ENCODE data around the gene LCLAT1.

LCLAT1 gene

DNA sequence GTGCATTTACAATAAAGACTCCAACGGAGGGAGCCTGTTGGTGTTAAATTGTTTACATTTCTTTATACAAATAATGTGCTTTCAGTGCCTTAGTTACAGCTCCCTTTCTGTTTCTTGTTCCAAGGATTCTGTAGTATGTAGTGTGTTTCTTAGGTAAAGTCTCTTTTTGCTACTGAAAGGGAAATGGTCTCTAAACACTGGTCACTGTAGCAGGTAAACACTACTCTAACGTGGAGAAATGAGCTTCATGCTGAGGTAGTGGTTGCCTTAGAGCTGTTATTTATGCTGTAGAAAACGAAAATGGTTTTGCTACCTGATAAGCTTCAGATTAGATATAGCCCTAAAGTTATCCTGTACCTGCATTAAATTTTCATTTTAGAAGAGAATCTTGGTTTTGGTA lies 196.6 kb downstream of the LCLAT1 start:
- no peak for DNase-seq (ENCODE audit: low spot score)

DNA sequence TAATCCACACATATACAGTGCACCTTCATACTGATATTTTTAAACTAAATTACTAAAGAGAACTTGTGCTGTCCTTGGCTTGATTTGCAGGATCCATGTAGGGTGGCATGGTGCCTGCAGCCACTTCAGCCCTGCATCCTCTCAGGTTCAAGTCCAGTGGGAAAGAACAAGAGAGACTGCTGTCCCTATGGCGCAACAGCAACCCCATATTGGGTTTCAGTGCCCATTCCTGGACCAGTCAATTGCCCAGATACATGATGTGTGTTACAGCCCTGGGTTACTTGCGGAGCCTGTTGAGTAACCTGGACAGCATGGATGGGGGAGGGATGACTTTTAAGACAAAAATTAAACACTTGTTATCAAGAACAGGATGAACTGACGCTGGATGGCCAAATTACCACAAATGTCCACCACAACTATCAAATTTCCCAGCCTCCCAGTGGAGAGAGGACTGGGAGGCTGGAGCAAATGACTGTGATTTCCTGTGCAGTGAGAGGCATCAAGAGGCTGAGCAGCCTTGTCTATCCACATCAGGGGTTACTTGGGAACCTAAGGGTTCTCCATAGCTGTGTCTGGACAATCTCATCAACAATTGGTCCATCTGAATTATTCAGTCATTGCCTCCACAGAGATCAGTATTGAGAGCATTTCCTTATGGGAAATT lies 198.2 kb downstream of the LCLAT1 start:
- DNase-seq (ENCODE audit: low spot score) = no peak

DNA sequence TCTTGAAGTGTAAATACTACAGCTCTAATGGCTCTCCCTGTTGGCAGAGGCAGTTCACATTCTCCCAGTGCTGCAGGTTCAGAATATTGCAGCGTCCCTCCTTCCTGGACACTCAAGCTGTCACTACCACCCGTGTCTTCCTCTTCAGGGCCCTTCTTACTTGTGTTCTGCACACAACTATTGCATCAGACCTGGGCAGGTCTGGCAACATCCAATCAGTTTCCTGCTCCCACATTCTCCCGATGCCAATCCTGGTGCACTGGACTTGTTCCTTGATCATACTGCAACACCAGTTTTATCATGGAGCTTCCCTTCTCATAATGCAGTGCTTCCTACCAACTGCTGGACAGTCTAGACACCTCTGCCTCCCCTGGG lies 198.7 kb downstream of the LCLAT1 start:
- DNase-seq (ENCODE audit: low spot score) = no peak

DNA sequence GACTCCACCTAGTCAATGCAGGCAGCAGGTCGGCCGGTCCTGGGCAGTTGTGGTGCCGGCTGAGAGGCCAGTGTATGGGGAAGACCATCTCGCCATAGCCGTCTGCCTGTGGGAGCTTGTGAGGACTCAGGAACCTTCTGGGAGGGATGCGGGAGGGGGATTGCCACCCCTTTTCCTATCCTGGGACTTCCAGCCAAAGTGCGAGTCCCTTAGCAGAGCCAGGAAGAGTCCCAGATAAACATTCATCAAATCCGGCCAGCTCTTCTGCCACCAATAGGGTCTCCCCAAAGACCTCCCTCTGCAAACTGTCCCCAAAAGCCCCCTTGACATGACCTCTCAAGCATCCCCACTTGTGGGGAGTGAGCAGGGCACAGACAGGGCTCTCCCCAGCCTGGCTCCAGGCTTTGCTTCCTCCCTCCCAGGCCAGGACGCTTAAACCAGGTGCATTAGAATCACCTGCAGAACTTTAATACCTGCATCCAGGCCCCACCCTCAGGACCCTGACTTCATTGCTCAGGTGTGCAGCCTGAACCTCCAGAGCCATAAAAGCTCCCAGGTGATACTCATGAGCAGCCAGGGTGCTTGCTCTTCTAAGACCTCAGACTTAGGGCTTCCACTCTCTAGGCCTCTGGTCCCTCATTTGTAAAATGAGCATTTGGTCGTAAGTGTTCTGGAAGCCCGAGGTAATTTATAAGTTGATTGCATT lies 200.9 kb downstream of the LCLAT1 start:
- no peak for DNase-seq (ENCODE audit: low spot score)

DNA sequence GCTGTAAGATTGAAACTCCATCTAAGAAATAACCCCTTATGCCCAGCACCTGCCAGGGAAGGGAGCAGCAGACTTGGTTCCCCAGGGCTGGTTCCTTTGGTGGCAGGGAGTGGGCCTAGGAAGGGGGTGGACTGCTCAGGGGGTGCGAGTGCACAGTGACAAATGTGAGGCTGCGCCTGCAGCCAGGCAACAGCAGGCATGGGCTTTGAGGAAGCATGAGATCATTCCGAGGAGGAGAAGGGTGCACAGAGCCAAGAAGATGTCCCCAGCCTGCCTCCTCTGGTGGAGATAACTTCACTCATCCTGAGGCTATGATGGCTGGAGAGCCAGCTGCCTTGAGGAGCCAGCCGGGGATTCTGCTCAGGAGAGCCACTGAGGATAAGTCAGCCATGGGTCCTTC lies 202.2 kb downstream of the LCLAT1 start:
- no peak for DNase-seq (ENCODE audit: low spot score)

DNA sequence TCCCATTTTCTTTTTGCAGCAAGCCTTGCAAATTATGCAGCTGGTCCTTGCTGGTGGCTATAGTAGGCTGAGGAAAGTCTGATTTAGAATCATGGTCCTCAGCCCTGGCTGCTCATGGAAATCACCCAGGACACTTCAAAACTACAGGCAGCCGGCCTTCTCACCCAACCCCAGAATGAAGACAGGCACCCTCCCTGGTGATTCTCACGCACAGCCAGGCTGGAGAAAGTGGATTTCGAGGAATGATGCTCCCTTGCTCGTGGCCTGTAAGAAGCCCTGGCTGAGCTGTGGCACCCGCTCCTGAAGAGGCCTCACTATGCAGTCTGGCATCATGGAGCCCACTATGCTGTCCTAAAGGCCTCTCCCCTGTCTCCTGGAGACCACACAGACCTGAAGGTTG lies 202.8 kb downstream of the LCLAT1 start:
- no peak for DNase-seq (ENCODE audit: low spot score)

DNA sequence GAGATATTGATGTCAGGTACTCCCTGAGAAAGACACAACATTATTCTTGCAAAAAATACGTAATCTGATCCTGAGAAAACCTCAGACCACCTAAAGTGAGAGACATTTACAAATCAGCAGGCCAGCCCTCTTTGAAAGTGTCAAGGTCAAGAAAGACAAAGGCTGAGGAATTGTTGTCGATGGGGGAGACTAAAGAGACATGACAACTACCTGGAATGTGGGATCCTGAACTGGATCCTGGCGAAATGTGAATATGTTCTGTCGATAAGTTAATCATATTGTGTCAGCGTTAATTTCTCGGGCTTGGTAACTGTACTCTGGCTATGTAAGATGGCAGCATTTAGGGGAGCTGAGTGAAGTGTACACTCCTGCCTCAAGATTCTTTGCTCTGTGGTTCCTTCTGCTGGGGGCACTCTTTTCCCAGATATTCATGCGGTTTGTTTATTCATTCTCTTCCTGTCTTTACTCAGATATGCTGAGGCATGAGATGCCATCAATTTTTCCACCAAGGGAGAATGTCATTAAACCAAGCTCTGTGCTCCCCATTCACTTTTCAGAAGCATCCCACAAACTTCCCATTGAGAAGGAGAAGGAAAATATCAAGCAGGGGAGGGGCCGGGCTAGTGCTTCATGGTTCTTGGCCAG lies 205.3 kb downstream of the LCLAT1 start:
- DNase-seq (ENCODE audit: low spot score) = no peak

DNA sequence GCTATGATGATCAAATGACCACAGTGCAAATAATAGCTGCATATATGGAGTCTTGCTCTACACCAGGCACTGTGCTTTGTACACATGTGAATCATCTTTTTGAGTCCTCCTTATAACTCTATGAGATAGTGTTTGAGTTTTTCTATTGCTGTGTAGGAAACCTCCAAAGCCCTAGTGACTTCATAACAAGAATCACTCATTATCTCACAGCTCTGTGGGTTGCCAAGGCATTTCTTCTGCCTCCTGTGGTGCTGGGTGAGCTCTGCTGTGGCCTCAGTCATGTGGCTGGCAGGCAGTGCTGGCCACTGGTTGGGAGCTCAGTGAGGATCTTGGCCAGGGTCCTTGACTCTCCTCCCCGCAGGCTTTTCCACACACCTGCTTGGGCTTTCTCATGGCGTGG lies 206.8 kb downstream of the LCLAT1 start:
- no peak for DNase-seq (ENCODE audit: low spot score)

DNA sequence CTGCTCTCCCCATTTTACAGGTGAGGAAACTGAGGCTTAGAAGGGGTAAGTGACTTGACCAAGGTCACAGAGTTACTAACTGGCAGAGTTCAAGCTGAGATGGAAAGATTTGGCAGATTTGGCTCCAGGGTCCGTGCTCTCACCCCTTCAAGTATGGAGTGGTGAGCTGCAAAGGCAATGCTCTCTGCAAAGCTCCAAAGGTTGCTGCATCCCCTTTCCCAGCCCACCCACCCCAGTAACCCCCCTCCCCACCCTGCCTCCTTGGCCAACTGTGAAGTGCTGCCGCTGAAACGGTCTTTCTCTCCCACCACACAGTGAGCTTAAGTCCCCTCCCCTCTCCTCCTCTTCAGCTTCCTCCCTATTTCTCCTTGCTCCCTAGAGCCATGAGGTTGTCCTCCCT lies 207.4 kb downstream of the LCLAT1 start:
- no peak for DNase-seq (ENCODE audit: low spot score)

GRCh38 chr2:30655211-30655610 lies 208.2 kb downstream of the LCLAT1 start:
- DNase-seq (ENCODE audit: low spot score) = no peak

DNA sequence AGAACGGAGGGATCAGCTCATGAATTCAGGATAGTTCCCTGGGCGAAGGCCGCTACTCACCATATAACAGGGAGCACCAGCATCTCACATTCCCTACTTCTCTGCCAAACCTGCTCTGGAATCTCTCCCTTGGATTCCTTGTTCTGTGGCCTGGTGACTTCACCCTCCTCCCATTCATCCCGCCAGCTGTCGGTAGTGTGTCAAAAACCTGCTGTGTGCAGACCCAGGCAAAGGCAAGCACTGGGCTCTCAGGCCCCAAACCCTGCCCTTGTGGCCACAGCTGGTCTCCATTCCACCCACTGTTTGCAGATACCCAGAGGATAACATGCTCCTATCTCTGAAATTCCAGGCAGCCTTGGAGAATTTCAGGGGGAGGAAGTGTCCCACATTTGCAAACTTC lies 208.6 kb downstream of the LCLAT1 start:
- DNase-seq (ENCODE audit: low spot score) = no peak

DNA sequence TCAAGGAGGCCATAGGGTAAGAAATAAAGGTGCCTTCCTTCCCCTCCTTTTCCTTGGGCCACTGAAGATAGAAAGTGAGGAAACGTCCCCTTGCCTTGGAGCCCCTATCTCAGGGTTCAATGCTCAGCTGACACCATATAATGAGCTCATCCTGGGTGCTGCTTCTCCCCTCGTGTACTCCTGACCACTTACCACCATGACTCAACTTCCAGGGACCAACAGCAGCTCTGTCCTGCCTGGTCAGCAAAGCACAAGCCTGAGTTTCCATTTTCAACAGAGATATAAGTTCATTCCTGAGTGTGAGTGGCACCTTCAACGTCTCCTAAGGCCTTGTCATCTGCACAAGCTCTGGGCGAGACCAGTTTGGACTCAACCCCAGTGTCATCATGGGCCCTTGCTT lies 209.0 kb downstream of the LCLAT1 start:
- DNase-seq (ENCODE audit: low spot score) = no peak

DNA sequence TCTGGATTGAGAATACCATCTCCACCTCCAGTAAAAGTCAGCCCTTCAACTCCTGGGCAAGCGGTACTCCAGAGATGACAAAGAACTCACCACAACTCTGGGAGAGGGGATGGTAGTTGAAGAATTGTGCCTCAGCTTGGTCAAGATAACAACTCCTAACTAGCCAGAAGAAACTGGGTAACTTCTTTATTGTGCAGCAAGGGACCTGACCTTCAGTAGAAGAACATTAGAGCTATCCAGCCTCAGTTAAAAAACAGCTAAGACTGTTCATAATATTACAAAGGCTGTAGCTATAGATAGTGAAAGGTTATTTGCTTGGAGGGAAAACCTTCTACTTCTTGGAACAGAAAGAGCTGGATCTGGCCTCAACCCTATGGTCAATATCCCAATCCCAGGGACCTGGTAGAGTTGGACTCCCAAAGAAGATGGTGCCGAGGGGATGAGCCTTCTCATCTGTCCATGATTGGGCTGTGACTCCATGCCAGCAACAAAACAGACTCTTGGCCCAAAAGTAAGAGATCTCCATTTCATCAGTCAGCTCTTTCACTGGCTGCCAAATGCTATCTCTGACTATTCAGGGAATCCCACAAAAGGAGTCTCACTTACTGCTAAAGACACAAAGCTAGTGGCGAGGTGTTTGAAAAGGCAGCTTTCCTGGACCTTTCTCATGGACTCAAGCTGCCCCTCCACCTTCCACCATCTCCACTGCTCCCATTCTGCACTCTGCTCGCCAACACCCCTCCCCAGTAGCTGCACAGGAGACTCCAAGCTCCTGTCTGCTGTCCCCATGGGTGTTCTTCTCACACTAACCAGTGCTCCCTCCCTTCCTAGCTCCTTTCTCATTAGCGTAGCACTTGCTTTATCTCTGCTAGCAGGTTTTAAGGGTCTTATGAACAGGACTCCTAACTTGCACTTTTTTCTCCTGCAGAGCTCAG lies 214.4 kb downstream of the LCLAT1 start:
- no peak for DNase-seq (ENCODE audit: low spot score)

- DNase-seq (ENCODE audit: low spot score) = no peak
These were observed 215.5 kb downstream of the LCLAT1 start for GRCh38 chr2:30662268-30663131.

GRCh38 chr2:30663321-30663720 lies 216.3 kb downstream of the LCLAT1 start:
- no peak for DNase-seq (ENCODE audit: low spot score)

GRCh38 chr2:30663806-30664205 lies 216.8 kb downstream of the LCLAT1 start:
- DNase-seq (ENCODE audit: low spot score) = no peak

- no peak for DNase-seq (ENCODE audit: low spot score)
These were observed 217.8 kb downstream of the LCLAT1 start for GRCh38 chr2:30664761-30665358.

- no peak for DNase-seq (ENCODE audit: low spot score)
These were observed 218.8 kb downstream of the LCLAT1 start for GRCh38 chr2:30665761-30666265.

GRCh38 chr2:30666266-30666874 lies 219.3 kb downstream of the LCLAT1 start:
- DNase-seq (ENCODE audit: low spot score) = no peak

DNA sequence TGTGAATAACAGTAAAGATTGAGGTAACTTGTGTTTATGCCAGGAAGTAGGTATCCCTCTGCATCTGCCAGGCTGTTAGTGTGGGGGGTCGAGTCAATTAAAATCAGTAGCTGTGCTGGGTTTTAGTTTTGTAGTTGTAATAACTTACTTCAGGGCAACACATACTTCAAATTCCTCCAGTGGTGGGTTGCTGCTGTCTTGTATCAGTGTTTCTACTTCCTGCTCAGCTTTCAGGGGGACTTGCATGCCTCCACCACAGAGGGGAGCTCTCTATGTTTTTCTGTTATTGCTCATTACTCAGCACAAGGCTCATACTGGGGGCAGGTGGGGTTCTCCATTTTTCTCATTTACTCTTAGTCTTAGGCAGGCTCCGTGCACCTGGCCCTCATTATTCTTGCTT lies 223.4 kb downstream of the LCLAT1 start:
- DNase-seq (ENCODE audit: low spot score) = no peak
